NT2/D1 (cell line): ENCODE measurements around the gene LYPD6B.

Source experiments
- DNase-seq: peaks from one replicate; pipeline ENCODE4 v3.0.0-alpha.2; 2011; ENCODE audit warnings: low read depth, low spot score
- H3K27me3 ChIP-seq: 2 replicates; pipeline ENCODE4 v1.6.0; 2011; ENCODE audit warnings: mild to moderate bottlenecking; ENCODE audit not compliant: insufficient read length, insufficient read depth
- H3K36me3 ChIP-seq: 2 replicates; pipeline ENCODE4 v1.6.1; 2011; ENCODE audit warnings: mild to moderate bottlenecking, low read length, mixed read lengths; ENCODE audit not compliant: insufficient read depth, insufficient read length
- H3K4me1 ChIP-seq: 2 replicates; pipeline ENCODE4 v1.5.1; 2011; ENCODE audit not compliant: insufficient read depth, insufficient read length
- H3K4me3 ChIP-seq: 2 replicates; pipeline ENCODE4 v1.5.1; 2011; ENCODE audit warnings: low read depth; ENCODE audit not compliant: insufficient read length
- H3K9ac ChIP-seq: 2 replicates; pipeline ENCODE4 v1.6.0; 2011; ENCODE audit warnings: low read depth; ENCODE audit not compliant: insufficient read length
- H3K9me3 ChIP-seq: 2 replicates; pipeline ENCODE4 v1.5.1; 2011; ENCODE audit warnings: mild to moderate bottlenecking, low read length; ENCODE audit not compliant: insufficient read depth
- SUZ12 ChIP-seq: IDR thresholded peaks from 2 replicates; pipeline ENCODE4 v1.6.1; 2011; ENCODE audit not compliant: insufficient read length, insufficient read depth; ENCODE audit errors: extremely low read depth
- YY1 ChIP-seq: IDR thresholded peaks from 2 replicates; pipeline ENCODE4 v1.6.1; 2011; ENCODE audit not compliant: insufficient read length, insufficient read depth
- ZNF274 ChIP-seq: IDR thresholded peaks from 2 replicates; pipeline ENCODE4 v1.6.1; 2011; ENCODE audit warnings: mild to moderate bottlenecking, low read depth, low read length

Gene LYPD6B

DNA sequence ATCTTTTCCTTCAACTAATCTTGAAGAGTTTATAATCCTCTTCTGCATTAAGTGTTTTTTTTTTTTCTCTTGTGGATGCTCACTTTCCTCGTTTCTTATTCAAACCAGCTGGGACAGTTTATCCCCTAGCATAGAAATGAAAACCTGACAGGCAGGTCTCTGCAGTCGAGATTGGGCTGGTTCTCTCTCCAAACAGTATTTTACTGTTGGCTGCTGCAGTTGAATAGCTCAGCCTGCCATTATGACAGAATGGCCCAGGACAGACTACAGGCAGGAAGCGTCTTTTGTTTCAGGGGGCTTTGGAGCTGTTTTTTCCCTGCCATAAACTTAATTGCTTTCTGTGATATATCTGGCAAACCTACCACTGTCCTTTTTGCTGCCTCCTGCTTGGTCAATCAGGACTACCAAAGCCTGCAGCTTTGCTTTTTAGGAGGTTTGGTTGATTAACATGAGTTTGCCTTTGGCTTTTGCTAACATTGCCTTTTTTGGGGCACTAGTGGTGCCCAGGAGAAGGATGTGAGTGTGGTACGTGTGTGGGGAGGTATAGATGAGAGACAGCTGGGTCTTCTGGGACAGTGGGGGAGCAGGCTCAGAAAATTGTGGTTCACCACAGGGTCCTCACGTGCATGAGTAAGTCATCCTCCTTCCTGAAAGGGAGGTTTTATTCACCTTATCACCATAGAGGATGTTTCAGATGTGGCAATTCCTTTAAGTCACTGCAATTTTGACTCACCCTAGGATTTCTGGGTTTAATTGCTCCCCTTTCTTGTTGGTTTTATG is 128.7 kb downstream of the LYPD6B start:
- Histone ChIP-seq H3K27me3 (no peaks in the 10 kb centered on the region), H3K9ac (no peak overlapping the region), H3K36me3 (no peaks in the 10 kb centered on the region), H3K4me3 (no peak overlapping the region), H3K4me1 (no peaks in the 10 kb centered on the region), H3K9me3 (peaks cover 12% of the 10 kb centered on the region; the same call in 1 of the 2 replicates)
- TF ChIP-seq ZNF274 = no peak
- TF ChIP-seq YY1 = no peak
- no peak for TF ChIP-seq SUZ12
- DNase-seq = no peak

DNA sequence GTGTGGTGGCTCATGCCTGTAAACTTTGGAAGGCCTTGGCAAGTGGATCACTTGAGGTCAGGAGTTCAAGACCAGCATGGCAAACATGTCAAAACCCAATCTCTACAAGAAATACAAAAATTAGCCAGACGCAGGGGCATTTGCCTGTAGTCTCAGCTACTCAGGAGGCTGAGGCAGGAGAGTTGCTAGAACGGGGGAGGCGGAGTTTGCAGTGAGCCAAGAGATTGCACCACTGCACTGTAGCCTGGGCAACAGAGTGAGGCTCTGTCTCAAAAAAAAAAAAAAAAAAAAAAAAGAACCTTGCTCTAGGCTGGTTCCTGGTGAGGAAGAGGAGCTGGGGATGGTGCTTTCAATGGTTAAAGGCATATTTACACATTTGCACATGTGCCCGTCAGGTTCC is 129.4 kb downstream of the LYPD6B start:
- Histone ChIP-seq H3K4me1 (no peaks in the 10 kb centered on the region), H3K9ac (no peak overlapping the region), H3K9me3 (peaks cover 17% of the 10 kb centered on the region; the same call in 1 of the 2 replicates), H3K36me3 (no peaks in the 10 kb centered on the region), H3K4me3 (no peak overlapping the region), H3K27me3 (no peaks in the 10 kb centered on the region)
- no peak for DNase-seq
- TF ChIP-seq YY1 (no peak), SUZ12 (no peak), ZNF274 (no peak)

DNA sequence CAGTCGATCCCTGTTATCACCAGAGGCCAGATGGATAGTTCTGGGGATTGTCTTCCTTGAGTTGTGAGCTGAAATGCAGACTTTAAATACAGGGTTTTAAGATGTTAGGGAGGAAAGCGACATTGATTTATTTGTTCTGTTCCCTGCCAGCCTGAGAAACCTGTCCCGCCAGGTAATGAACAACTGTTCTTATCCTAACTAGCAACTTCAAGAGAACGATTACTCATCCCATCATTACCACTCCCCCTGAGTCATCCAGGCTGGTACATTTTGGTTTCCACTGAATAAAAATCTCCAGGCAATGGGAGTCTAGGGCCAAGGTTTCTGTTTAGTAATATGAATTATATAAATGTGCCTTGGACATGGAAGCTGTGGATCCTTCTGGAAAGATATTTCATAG is 131.2 kb downstream of the LYPD6B start:
- no peak overlapping the region for H3K9ac ChIP-seq
- no peak overlapping the region for H3K4me3 ChIP-seq
- no peaks in the 10 kb centered on the region for H3K36me3 ChIP-seq
- H3K9me3 ChIP-seq = peaks cover 17% of the 10 kb centered on the region; the same call in 1 of the 2 replicates
- H3K27me3 ChIP-seq = no peaks in the 10 kb centered on the region
- no peak for TF ChIP-seq SUZ12
- no peak for TF ChIP-seq ZNF274
- no peak for TF ChIP-seq YY1
- DNase-seq = no peak
- no peaks in the 10 kb centered on the region for H3K4me1 ChIP-seq

DNA sequence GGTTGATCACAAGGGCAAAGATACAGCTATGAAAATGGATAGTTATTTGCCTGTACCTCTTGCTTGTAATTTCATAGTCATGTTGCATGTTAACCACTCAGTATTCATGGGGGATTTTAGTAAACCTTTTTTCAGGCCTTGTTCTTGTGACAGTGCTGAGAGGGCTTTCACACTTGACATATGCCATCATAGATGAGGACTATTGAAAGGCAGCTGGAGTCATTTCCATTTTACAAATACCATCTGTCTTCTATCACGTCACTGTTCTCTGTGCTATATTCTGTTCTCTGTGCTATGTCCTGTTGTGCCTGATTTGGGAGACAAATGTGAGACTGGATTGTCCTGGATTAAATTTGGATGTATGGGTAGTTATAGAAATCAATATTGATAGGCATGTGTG is 131.7 kb downstream of the LYPD6B start:
- H3K27me3 ChIP-seq = no peaks in the 10 kb centered on the region
- H3K4me1 ChIP-seq = no peaks in the 10 kb centered on the region
- no peak overlapping the region for H3K9ac ChIP-seq
- no peak for DNase-seq
- no peaks in the 10 kb centered on the region for H3K36me3 ChIP-seq
- no peak for TF ChIP-seq YY1
- no peak overlapping the region for H3K4me3 ChIP-seq
- H3K9me3 ChIP-seq = peaks cover 12% of the 10 kb centered on the region; the same call in 1 of the 2 replicates

DNA sequence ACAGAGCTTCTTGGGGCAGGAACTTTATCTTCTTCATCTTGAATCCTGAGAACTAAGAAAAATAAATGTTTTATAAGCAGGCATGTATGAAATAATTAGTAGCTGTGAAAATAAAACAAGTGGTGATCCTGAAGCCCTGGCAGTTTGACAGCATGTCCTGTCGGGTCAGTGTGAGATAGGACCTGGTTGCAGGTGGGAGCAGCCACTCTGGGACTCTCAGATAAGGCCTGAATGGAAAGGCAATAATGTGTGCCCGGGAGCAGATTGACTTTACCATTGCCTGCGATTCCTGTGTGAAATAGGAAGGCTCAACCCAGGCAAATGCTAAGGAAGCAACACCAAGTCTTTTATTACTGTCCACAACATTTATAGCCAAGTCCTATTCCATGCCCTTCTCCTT is 132.4 kb downstream of the LYPD6B start:
- DNase-seq = no peak
- Histone ChIP-seq H3K36me3 (no peaks in the 10 kb centered on the region), H3K27me3 (no peaks in the 10 kb centered on the region), H3K9me3 (0 out of 2 replicates have a peak, but pooled peaks cover 7% of the 10 kb centered on the region), H3K9ac (no peak overlapping the region), H3K4me1 (no peaks in the 10 kb centered on the region), H3K4me3 (no peak overlapping the region)
- TF ChIP-seq SUZ12 = no peak
- no peak for TF ChIP-seq YY1
- no peak for TF ChIP-seq ZNF274

DNA sequence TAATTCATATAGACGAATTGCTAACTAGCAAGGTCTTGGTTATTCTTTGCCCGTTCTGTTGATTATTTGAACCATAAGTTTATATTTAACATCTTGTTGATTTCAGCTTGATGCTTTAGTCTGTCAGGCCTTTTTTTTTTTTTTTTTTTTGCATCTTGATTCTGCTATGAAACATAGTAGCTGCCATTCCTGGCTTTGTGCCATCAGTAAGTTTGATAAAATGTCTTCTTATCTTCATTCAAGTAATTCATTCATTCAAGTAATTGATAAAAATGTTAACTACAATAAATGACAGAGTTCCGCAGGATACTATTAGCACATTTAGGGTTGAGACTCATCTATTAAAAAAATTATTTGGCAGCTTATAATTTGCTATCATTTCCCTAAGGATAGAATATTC is 134.7 kb downstream of the LYPD6B start:
- Histone ChIP-seq H3K27me3 (no peaks in the 10 kb centered on the region), H3K9me3 (0 out of 2 replicates have a peak, but pooled peaks cover 7% of the 10 kb centered on the region), H3K4me1 (no peaks in the 10 kb centered on the region), H3K9ac (no peak overlapping the region), H3K36me3 (no peaks in the 10 kb centered on the region), H3K4me3 (no peak overlapping the region)
- DNase-seq = no peak
- TF ChIP-seq YY1 (no peak), SUZ12 (no peak), ZNF274 (no peak)

DNA sequence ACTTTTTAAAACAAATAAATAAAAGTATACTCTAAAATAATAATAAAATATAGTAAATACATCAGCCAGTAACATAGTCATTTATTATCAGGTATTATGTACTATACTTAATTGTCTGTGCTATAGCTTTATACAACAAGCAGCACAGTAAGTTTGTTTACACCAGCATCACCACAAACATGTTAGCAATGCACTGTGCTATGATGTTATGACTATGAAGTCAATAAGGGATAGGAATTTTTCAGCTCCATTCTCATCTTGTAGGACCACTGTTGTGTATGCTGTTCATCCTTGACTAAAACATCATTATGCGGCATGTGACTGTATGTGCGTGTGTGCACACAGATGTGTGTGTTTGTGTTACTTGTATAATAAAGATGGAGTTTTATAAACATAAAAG is 137.5 kb downstream of the LYPD6B start:
- Histone ChIP-seq H3K36me3 (no peaks in the 10 kb centered on the region), H3K4me1 (no peaks in the 10 kb centered on the region), H3K4me3 (no peak overlapping the region), H3K9ac (no peak overlapping the region), H3K27me3 (no peaks in the 10 kb centered on the region), H3K9me3 (0 out of 2 replicates have a peak, but pooled peaks cover 7% of the 10 kb centered on the region)
- no peak for DNase-seq
- TF ChIP-seq ZNF274 = no peak
- no peak for TF ChIP-seq SUZ12
- no peak for TF ChIP-seq YY1

DNA sequence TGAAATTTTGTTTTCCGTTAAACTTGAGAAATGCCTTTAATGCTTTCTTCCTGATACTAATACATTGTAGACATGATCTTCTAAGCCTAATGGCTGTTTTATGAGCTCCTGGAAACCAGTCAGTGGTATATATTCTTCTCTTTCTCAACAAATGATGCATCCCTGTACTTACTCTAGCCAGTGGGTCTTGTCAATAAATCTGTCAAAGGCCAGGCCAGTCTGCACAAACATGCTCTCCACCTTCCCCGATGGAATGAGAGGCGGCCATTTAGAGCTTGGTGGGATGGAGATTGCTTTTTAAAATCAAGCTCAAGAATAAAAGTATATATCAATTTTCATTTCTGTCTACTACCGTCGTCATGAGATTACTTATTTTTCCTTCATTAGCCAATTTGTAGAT is 140.1 kb downstream of the LYPD6B start:
- H3K9me3 ChIP-seq = no peaks in the 10 kb centered on the region
- H3K4me1 ChIP-seq = no peaks in the 10 kb centered on the region
- no peak overlapping the region for H3K4me3 ChIP-seq
- no peaks in the 10 kb centered on the region for H3K27me3 ChIP-seq
- DNase-seq = no peak
- TF ChIP-seq ZNF274 = no peak
- TF ChIP-seq YY1 = no peak
- TF ChIP-seq SUZ12 = no peak
- no peaks in the 10 kb centered on the region for H3K36me3 ChIP-seq
- no peak overlapping the region for H3K9ac ChIP-seq
